ENCODE data around the gene BET1.

DNA sequence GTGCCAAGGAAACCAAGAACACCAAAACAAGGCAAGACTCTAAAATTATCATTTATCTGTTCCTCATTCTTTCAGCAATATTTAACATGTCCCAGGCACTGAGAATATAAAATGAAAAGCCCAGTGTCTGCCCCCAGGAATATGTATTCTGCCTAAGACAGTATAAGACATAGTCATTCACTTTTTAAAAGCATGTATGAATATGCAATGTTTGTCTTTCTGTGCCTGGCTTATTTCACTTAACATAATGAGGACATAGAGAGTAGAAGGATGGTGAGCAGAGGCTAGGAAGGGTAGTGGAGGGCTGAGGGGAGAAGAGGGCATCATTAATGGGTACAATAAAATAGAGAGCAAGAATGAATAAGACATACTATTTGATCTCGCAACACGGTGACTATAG is 44.6 kb upstream of the BET1 start:
- TF ChIP-seq POLR2AphosphoS5 (IDR thresholded peaks at IDR 0.05; ENCODE audit: borderline replicate concordance, low read depth, low read length) (no peak), FOXP2 (optimal IDR thresholded peaks at IDR 0.05; ENCODE audit: control extremely low read depth, extremely low read length, insufficient read depth) (no peak), EZH2 (IDR thresholded peaks at IDR 0.05) (no peak)

Data from SK-N-MC (cell line).